A549 (cell line): ENCODE data around the gene VSIG1. TPM values are rescaled to one million over a fixed set of nuclear protein-coding genes. Genes with fewer than 3 reads are reported as not detected.

Experiments
- ATAC-seq, 2 experiments: fragments of 200-7000 bp in 1 of 2; fragments of >200 bp in 1 of 2; cut with Nextera tagmentation in 1 of 2; cut with Tn5 transposase in 1 of 2; 3 replicates each; pipeline versions ENCODE4 v1.8.0 to v1.9.1; 2018 to 2020; ENCODE audit warnings: mild to moderate bottlenecking in 1 of 2, moderate library complexity in 1 of 2
- CTCF ChIA-PET: fragments of 300-600 bp; sonication (Branson Sonifier 250); formaldehyde crosslinking; extraction: SDS; loops from one replicate; lab custom pipeline; 2021; ENCODE audit warnings: antibody characterized with exemption, inconsistent platforms; lab: Yijun Ruan, JAX
- POLR2A ChIA-PET: fragments of 350-600 bp; formaldehyde crosslinking; extraction: SDS; loops from one replicate; lab custom pipeline; 2021; ENCODE audit warnings: antibody characterized with exemption, inconsistent platforms; lab: Yijun Ruan, JAX
- DNase-seq, 2 experiments: peaks; one replicate each; pipeline versions ENCODE4 v3.0.0 to v3.0.0-alpha.2; 2011 to 2016; ENCODE audit warnings: low read depth in 1 of 2, low spot score in 1 of 2
- FAIRE-seq: peaks from 2 replicates; lab custom pipeline; 2011; peaks lifted over from hg19 to GRCh38; lab: Jason Lieb, UNC
- H3K27ac ChIP-seq, 2 experiments: fragments of >200 bp; sonication (Bioruptor Twin); formaldehyde crosslinking; 3 replicates each; pipeline ENCODE4 v1.5.1; 2016 to 2017
- H3K4me1 ChIP-seq: fragments of >200 bp; sonication (Bioruptor Twin); formaldehyde crosslinking; 3 replicates; pipeline ENCODE4 v1.6.1; 2016
- H3K4me2 ChIP-seq: fragments of >200 bp; sonication (Bioruptor Twin); formaldehyde crosslinking; 3 replicates; pipeline ENCODE4 v1.6.1; 2016
- H3K4me3 ChIP-seq: fragments of >200 bp; sonication (Bioruptor Twin); formaldehyde crosslinking; 3 replicates; pipeline ENCODE4 v1.5.1; 2016
- H3K9me3 ChIP-seq: fragments of >200 bp; sonication (Bioruptor Twin); formaldehyde crosslinking; 3 replicates; pipeline ENCODE4 v1.6.1; 2016
- CBX2 ChIP-seq: fragments of 200-600 bp; sonication (generic); IDR thresholded peaks from 2 replicates; pipeline ENCODE4 v1.6.1; 2016; ENCODE audit warnings: low read depth, mild to moderate bottlenecking, borderline replicate concordance
- CHD4 ChIP-seq: fragments of 200-600 bp; sonication (generic); IDR thresholded peaks from 2 replicates; pipeline ENCODE4 v1.6.1; 2016; ENCODE audit warnings: antibody characterized with exemption, mild to moderate bottlenecking, borderline replicate concordance
- E2F6 ChIP-seq: IDR thresholded peaks from 2 replicates; pipeline ENCODE4 v1.6.1; 2012; ENCODE audit warnings: low read depth, borderline replicate concordance
- EHF ChIP-seq: fragments of 250-450 bp; sonication (Bioruptor Pico); IDR thresholded peaks from 2 replicates; pipeline ENCODE4 v1.5.0; 2020; ENCODE audit warnings: mild to moderate bottlenecking
- EHMT2 ChIP-seq: fragments of 200-600 bp; sonication (generic); IDR thresholded peaks from 2 replicates; pipeline ENCODE4 v1.6.1; 2016; ENCODE audit warnings: antibody characterized with exemption, low read depth, mild to moderate bottlenecking, moderate library complexity
- GATA3 ChIP-seq: IDR thresholded peaks from 2 replicates; pipeline ENCODE4 v1.6.1; 2012; ENCODE audit warnings: borderline replicate concordance
- JUN ChIP-seq, 2 experiments: fragments of >200 bp; sonication (Bioruptor Twin); formaldehyde crosslinking; IDR thresholded peaks; 2 replicates in 1 of 2; 3 replicates in 1 of 2; pipeline ENCODE4 v1.6.1; 2016 to 2017
- KDM5A ChIP-seq: fragments of 200-600 bp; sonication (generic); IDR thresholded peaks from 2 replicates; pipeline ENCODE4 v1.6.1; 2016; ENCODE audit warnings: antibody characterized with exemption, mild to moderate bottlenecking
- MAFK ChIP-seq: fragments of 450-650 bp; IDR thresholded peaks from 2 replicates; pipeline ENCODE4 v1.6.1; 2014; ENCODE audit not compliant: partially characterized antibody
- MYC ChIP-seq: IDR thresholded peaks from 2 replicates; pipeline ENCODE4 v1.6.1; 2012; ENCODE audit warnings: mild to moderate bottlenecking, inconsistent platforms, low read length, improper control_type of control experiment, borderline replicate concordance
- NFE2L2 ChIP-seq: fragments of 150-350 bp; conservative IDR thresholded peaks from 2 replicates; pipeline ENCODE4 v1.6.1; 2014; ENCODE audit warnings: low read length
- PHF8 ChIP-seq: fragments of 200-600 bp; sonication (generic); IDR thresholded peaks from 2 replicates; pipeline ENCODE4 v1.6.1; 2016; ENCODE audit warnings: low read depth, mild to moderate bottlenecking, antibody characterized with exemption, moderate library complexity, borderline replicate concordance
- POLR2A ChIP-seq: IDR thresholded peaks from 2 replicates; pipeline ENCODE4 v1.6.1; 2012; ENCODE audit warnings: mild to moderate bottlenecking, low read length
- RARB ChIP-seq: fragments of 250-450 bp; sonication (Bioruptor Pico); IDR thresholded peaks from 2 replicates; pipeline ENCODE4 v1.8.0; 2021; ENCODE audit warnings: mild to moderate bottlenecking, moderate library complexity
- RNF2 ChIP-seq: fragments of 200-600 bp; sonication (generic); IDR thresholded peaks from 2 replicates; pipeline ENCODE4 v1.6.1; 2016; ENCODE audit warnings: low read depth, mild to moderate bottlenecking, antibody characterized with exemption, moderate library complexity, borderline replicate concordance
- SMC3 ChIP-seq: fragments of >200 bp; sonication (Bioruptor Twin); formaldehyde crosslinking; IDR thresholded peaks from 3 replicates; pipeline ENCODE4 v1.6.1; 2018; ENCODE audit warnings: inconsistent platforms
- TP53 ChIP-seq: fragments of 250-450 bp; sonication (Bioruptor Pico); IDR thresholded peaks from 2 replicates; pipeline ENCODE4 v1.5.0; 2021; ENCODE audit warnings: mild to moderate bottlenecking, moderate library complexity
- ZNF302 ChIP-seq: fragments of 250-450 bp; sonication (Bioruptor Pico); IDR thresholded peaks from 2 replicates; pipeline ENCODE4 v1.9.0; 2021; ENCODE audit warnings: inconsistent platforms, mild to moderate bottlenecking, moderate library complexity
- WGBS: methylation state at CpG from one replicate; pipeline ENCODE4 v1.1.6; 2017; ENCODE audit errors: missing lambda C conversion rate; 5-methylcytosine and 5-hydroxymethylcytosine counted together
- polyA plus RNA-seq, 4 experiments: library from polyadenylated mRNA; depleted of rRNA in 3 of 4; stranded (reverse); fragments of >200 nt; fragmentation: RNase III in 1 of 4; extraction: RNeasy Plus Mini Kit Qiagen cat#74134 plus additional on column Dnase treatment in 1 of 4; gene quantifications; 2 replicates in 3 of 4; 3 replicates in 1 of 4; pipeline ENCODE4 v1.2.3, GENCODE V29; 2011 to 2017
- TF ChIP-seq, protein P1 (sequence below): IDR thresholded peaks from 2 replicates; pipeline ENCODE4 v1.6.1; 2012
- TF ChIP-seq, protein P2 (sequence below): fragments of >200 bp; sonication (Bioruptor Twin); formaldehyde crosslinking; IDR thresholded peaks from 3 replicates; pipeline ENCODE4 v1.6.1; 2016
- TF ChIP-seq, protein P3 (sequence below): IDR thresholded peaks from 2 replicates; pipeline ENCODE4 v1.6.1; 2012
- TF ChIP-seq, protein P4 (sequence below): fragments of 450-650 bp; IDR thresholded peaks from 2 replicates; pipeline ENCODE4 v1.6.1; 2014; ENCODE audit warnings: antibody characterized with exemption
- TF ChIP-seq, protein P5 (sequence below): fragments of 250-450 bp; sonication (Bioruptor Pico); IDR thresholded peaks from 2 replicates; pipeline ENCODE4 v1.5.0; 2021; ENCODE audit warnings: mild to moderate bottlenecking, moderate library complexity, borderline replicate concordance

Gene VSIG1
- polyA plus RNA-seq, 2 of the 4 experiments (the other 2 are of a cell fraction): 0.17 to 1.2 TPM

- Histone ChIP-seq H3K4me3 (peak within 1 kb of the TSS; percentile 94), H3K4me2 (peak within 1 kb of the TSS; percentile 96), H3K4me1 (peaks cover 14% of the 10 kb centered on the region; the same call in 2 of the 3 replicates), H3K27ac (peak within 1 kb of the TSS; percentile 87), H3K9me3 (no peaks in the 10 kb centered on the region)
- ChIA-PET CTCF (interaction anchor here (1.0 kb wide), 1 partner anchor 126 kb away, joined by 3 read pairs; no protein-coding TSS in a partner anchor), POLR2A (interaction anchor here (0.5 to 1.8 kb wide), 6 partner anchors 19 to 603 kb away, joined by 3 to 5 read pairs (median 4); no protein-coding TSS in a partner anchor)
- ATAC-seq (peak; percentile 97 to 98), DNase-seq (peak; percentile 77 to 97), FAIRE-seq (peak; percentile 99)
- 1% methylated on average over 29 of the region's 47 CpGs for WGBS
- peak; percentile 49 for TF ChIP-seq POLR2A
- TF ChIP-seq, protein P1, sequence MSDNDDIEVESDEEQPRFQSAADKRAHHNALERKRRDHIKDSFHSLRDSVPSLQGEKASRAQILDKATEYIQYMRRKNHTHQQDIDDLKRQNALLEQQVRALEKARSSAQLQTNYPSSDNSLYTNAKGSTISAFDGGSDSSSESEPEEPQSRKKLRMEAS: peak; percentile 16
- TF ChIP-seq, protein P2, sequence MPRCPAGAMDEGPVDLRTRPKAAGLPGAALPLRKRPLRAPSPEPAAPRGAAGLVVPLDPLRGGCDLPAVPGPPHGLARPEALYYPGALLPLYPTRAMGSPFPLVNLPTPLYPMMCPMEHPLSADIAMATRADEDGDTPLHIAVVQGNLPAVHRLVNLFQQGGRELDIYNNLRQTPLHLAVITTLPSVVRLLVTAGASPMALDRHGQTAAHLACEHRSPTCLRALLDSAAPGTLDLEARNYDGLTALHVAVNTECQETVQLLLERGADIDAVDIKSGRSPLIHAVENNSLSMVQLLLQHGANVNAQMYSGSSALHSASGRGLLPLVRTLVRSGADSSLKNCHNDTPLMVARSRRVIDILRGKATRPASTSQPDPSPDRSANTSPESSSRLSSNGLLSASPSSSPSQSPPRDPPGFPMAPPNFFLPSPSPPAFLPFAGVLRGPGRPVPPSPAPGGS: peak; percentile 61; the same call in 1 of the 3 replicates
- peak; percentile 74; the same call in 1 of the 2 replicates for TF ChIP-seq KDM5A
- TF ChIP-seq JUN (IDR thresholded peaks at IDR 0.05): peak; percentile 45 to 69; a peak in 2 of 5 replicates
- peak; percentile 80 for TF ChIP-seq PHF8
- TF ChIP-seq MAFK: peak; percentile 70
- TF ChIP-seq, protein P3, sequence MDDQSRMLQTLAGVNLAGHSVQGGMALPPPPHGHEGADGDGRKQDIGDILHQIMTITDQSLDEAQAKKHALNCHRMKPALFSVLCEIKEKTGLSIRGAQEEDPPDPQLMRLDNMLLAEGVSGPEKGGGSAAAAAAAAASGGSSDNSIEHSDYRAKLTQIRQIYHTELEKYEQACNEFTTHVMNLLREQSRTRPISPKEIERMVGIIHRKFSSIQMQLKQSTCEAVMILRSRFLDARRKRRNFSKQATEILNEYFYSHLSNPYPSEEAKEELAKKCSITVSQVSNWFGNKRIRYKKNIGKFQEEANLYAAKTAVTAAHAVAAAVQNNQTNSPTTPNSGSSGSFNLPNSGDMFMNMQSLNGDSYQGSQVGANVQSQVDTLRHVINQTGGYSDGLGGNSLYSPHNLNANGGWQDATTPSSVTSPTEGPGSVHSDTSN: no peak
- no peak for TF ChIP-seq SMC3
- no peak for TF ChIP-seq RNF2
- TF ChIP-seq EHMT2: no peak
Observed at GRCh38 chrX:108091264-108091877, 46.5 kb downstream of the VSIG1 start, which contains the start of the genes ATG4A and PSMD10. TSS of gene ATG4A (plus strand) at chrX:108091778. CDS start at chrX:108091827, 49 bp downstream. TSS of gene PSMD10 (minus strand) at chrX:108091542. CDS start at chrX:108091520, 22 bp downstream.

DNA sequence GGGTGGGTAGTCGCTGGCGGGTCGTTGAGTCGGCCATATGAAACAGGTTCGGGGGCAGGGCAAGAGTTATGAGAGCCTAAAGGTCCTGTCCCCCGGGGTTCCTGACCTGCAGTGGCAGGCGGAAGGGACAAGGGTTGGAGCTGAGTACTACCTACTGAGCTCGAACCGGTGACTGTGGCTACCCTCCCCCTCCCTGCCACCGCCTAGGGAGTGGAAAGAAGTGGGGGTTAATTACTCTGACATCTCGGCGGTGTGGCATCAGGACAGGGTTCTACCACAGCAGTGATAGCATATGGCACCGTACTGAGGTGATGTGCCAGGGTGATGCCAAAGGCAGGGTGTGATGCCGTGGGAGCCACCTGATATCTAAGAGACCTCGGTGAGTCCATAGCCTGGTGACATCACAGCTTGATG is 47.0 kb downstream of the VSIG1 start:
- no peak for FAIRE-seq
- Histone ChIP-seq H3K4me2 (peak overlapping the region; percentile 86), H3K27ac (peak overlapping the region; percentile 52 to 79; a peak in 5 of 6 replicates), H3K4me1 (peaks cover 14% of the 10 kb centered on the region; the same call in 2 of the 3 replicates), H3K4me3 (peak overlapping the region; percentile 94), H3K9me3 (no peaks in the 10 kb centered on the region)
- POLR2A ChIA-PET: interaction anchor here (0.6 to 1.8 kb wide), 4 partner anchors 18 to 463 kb away, joined by 3 to 5 read pairs (median 4); no protein-coding TSS in a partner anchor
- peak; percentile 64 to 75 for ATAC-seq
- CTCF ChIA-PET: no interaction called here
- 3% methylated on average over 10 of the region's 15 CpGs for WGBS
- TF ChIP-seq ZNF302 (CRISPR knock-in tag): no peak
- 0 out of 2 replicates have a peak, but pooled peaks have one; percentile 5 for TF ChIP-seq PHF8
- DNase-seq: peak in 1 of 2 experiments; percentile 25

DNA sequence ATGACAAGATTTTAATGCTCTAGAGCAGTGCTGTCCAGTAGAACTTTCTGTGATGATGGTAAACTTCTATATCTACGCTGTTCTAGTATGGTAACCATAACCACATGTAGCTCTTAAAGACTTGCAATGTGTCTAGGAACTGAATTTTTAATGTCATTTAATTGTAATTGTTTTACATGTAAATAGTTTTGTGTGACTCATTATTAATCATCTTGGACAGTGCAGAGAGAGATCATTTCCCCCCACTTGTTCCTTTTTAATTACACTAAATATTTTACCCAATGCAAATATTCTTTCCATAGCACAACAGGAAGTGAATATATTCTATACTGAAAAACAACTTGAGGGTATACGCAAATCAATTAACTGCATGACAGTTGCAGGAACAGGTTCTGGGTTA is 52.5 kb downstream of the VSIG1 start:
- H3K9me3 ChIP-seq: no peaks in the 10 kb centered on the region
- TF ChIP-seq CHD4 (no peak), NFE2L2 (no peak), CBX2 (no peak), RARB (CRISPR knock-in tag) (no peak), EHF (no peak), MYC (no peak), GATA3 (no peak), TP53 (CRISPR knock-in tag) (no peak), E2F6 (no peak), MAFK (no peak)
- TF ChIP-seq, protein P4, sequence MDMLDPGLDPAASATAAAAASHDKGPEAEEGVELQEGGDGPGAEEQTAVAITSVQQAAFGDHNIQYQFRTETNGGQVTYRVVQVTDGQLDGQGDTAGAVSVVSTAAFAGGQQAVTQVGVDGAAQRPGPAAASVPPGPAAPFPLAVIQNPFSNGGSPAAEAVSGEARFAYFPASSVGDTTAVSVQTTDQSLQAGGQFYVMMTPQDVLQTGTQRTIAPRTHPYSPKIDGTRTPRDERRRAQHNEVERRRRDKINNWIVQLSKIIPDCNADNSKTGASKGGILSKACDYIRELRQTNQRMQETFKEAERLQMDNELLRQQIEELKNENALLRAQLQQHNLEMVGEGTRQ: no peak
- TF ChIP-seq, protein P5, sequence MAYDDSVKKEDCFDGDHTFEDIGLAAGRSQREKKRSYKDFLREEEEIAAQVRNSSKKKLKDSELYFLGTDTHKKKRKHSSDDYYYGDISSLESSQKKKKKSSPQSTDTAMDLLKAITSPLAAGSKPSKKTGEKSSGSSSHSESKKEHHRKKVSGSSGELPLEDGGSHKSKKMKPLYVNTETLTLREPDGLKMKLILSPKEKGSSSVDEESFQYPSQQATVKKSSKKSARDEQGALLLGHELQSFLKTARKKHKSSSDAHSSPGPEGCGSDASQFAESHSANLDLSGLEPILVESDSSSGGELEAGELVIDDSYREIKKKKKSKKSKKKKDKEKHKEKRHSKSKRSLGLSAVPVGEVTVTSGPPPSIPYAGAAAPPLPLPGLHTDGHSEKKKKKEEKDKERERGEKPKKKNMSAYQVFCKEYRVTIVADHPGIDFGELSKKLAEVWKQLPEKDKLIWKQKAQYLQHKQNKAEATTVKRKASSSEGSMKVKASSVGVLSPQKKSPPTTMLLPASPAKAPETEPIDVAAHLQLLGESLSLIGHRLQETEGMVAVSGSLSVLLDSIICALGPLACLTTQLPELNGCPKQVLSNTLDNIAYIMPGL (CRISPR knock-in tag): no peak
- FAIRE-seq: peak; percentile 68
- H3K27ac ChIP-seq: no peak overlapping the region
- no peaks in the 10 kb centered on the region for H3K4me1 ChIP-seq
- no peak for DNase-seq
- H3K4me3 ChIP-seq: no peak overlapping the region
- no peak overlapping the region for H3K4me2 ChIP-seq
- 96% methylated on average over 2 of the region's 2 CpGs for WGBS
- ATAC-seq: no peak
- ChIA-PET POLR2A (no interaction called here), CTCF (no interaction called here)
